ENCODE results near the gene CCT6B.

CCT6B gene

GRCh38 chr17:34883106-34884000 lies 77.9 kb downstream of the CCT6B start:
- DNase-seq, result no peak

- no peak for DNase-seq
These were observed 82.1 kb downstream of the CCT6B start for GRCh38 chr17:34879146-34879545.

All from effector CD4-positive, alpha-beta T cell (primary cell).